Fibroblast of villous mesenchyme (primary cell): ENCODE results near the gene DPM1. TPM values are rescaled to one million over a fixed set of nuclear protein-coding genes. Genes with fewer than 3 reads are reported as not detected.

Experiments used
- DNase-seq: peaks from one replicate; pipeline ENCODE4 v3.0.0-alpha.2; 2010; ENCODE audit warnings: low read depth
- H3K4me3 ChIP-seq: 2 replicates; pipeline ENCODE4 v1.5.1; 2011; ENCODE audit warnings: low read depth, mild to moderate bottlenecking, low read length
- CTCF ChIP-seq: IDR thresholded peaks from 2 replicates; pipeline ENCODE4 v1.5.1; 2012; ENCODE audit warnings: low read depth, mild to moderate bottlenecking, low read length; ENCODE audit not compliant: insufficient read depth
- total RNA-seq: library from RNA; depleted of rRNA; stranded (reverse); fragments of >200 nt; gene quantifications from 2 replicates; pipeline ENCODE4 v1.2.3, GENCODE V29; 2012

The DPM1 gene
- total RNA-seq, 1 donor, result 62.6 TPM

- no peak for TF ChIP-seq CTCF
- DNase-seq, result no peak
- H3K4me3 ChIP-seq, result no peak overlapping the region
These were observed 4.5 kb downstream of the DPM1 start for GRCh38 chr20:50953821-50954220.

GRCh38 chr20:50953196-50953595, 5.1 kb downstream of the DPM1 start:
- no peak for DNase-seq
- TF ChIP-seq CTCF, result no peak
- no peak overlapping the region for H3K4me3 ChIP-seq

GRCh38 chr20:50948132-50948785, 10.1 kb downstream of the DPM1 start:
- no peak overlapping the region for H3K4me3 ChIP-seq
- TF ChIP-seq CTCF, result no peak
- DNase-seq, result no peak

GRCh38 chr20:50943069-50943468, 15.3 kb downstream of the DPM1 start:
- DNase-seq, result no peak
- TF ChIP-seq CTCF, result no peak
- no peak overlapping the region for H3K4me3 ChIP-seq

GRCh38 chr20:50933589-50933988, 24.7 kb downstream of the DPM1 start:
- no peak overlapping the region for H3K4me3 ChIP-seq
- no peak for DNase-seq
- no peak for TF ChIP-seq CTCF

- no peak for DNase-seq
- H3K4me3 ChIP-seq, result no peak overlapping the region
- TF ChIP-seq CTCF, result no peak
These were observed 25.5 kb downstream of the DPM1 start for GRCh38 chr20:50932691-50933280.
